Activated CD4-positive, alpha-beta T cell treated with anti-CD3 and anti-CD28 coated beads for 4 hours (primary cell): ENCODE measurements around the gene CDKN2D.

Experiments used
- DNase-seq, 2 donors: peaks; one replicate each; pipeline ENCODE4 v3.0.0-alpha.2; 2020

CDKN2D gene

DNA sequence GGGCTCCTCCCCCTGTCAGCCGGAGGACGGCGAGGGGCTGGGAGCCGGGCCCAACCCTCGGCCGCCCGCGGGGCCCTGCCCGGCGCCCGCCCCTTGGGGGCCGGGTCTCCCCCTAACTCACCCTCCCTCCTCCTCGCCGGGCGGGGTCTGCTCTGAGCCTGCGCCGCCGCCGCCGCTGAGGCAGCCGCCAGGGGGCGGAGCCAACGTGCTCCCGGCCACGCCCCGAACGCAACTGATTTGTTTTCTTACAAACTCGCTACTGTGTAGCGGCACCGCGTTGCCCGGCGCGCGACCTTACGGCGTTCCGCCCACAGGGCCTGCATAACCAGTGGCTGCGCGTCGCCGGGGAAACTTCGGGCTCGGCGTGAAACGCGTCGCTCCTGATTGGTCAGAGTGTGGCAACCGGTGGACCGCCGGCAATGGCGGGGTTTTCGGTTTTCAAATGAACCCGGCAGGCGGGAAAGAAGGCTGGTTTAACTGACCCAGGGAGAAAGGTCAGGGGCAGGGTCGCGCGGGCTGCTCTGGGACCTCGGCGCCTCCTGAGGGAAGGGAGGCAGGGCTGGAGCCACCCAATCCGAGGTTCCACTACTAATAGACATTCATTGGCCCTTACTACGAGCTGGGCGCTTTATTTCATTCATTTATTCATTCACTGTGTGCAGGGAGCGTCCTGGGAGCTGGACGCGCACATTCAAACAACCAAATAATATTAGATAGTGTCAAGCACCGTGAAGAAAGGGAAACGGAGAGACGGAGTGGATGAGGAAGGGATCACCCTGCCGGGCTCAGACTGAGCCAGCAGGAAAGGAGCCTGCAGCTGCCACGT lies at the start of gene CDKN2D:
CDKN2D (minus strand) TSS at position 154 of the 826 bp plus-strand sequence. CDS start 326 bp downstream, outside the sequence.
- DNase-seq: peak; percentile 99 to 100

DNA sequence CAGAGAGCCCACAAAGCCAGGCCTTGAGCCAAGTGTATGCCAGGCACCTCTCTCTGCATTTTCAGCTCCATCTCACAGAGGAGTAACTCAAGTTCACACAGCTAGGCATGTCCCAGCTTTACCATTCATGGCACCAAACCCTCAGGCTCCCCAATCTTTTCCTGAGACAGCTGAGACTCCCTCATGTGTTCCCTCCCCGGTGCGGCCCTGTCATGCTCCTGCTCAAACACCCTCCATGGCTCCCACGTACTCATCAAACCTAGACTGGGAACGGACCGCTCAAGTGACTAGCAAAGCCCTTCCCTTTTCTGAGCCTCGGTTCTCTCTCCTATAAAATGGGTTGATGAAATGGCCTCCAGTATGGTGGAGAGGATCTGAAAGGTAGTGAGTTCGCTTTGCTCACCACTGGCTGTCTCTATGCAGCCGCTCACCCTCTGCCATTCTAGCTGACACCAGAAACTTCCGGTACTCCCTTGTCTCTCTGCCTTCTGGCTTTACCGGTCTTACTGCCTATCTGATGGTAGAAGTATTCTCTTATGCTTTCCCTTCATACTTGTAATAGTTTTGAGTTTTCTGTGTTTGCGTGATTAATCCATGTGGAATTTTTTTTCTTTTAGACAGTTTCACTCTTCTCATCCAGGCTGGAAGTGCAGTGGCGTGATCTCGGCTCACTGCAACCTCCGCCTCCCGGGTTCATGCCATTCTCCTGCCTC lies 48.8 kb upstream of the CDKN2D start:
- DNase-seq: no peak

DNA sequence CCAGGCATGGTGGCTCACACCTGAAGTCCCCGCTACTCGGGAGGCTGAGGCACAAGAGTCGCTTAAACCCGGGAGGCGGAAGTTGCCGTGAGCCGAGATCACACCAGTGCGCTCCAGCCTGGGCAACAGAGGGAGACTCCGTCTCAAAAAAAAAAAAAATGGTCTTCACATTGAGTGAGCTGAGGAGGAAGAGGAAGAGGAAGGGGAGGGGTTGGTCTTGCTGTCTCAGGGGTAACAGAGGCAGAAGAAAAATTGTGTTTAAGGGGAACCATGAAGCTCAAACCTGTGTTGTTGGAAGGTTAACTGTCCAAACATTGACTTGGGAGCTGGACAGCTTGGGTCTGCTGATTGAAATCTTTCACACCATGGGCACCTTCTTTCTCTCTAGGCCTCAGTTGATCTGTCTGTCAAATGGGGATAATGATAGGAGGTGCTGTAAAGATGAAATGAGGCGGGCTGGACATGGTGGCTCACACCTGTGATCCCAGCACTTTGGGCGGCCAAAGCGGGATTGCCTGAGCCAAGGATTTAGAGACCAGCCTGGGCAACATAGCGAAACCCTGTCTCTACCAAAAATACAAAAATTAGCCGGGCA lies 46.7 kb upstream of the CDKN2D start:
- DNase-seq: no peak

DNA sequence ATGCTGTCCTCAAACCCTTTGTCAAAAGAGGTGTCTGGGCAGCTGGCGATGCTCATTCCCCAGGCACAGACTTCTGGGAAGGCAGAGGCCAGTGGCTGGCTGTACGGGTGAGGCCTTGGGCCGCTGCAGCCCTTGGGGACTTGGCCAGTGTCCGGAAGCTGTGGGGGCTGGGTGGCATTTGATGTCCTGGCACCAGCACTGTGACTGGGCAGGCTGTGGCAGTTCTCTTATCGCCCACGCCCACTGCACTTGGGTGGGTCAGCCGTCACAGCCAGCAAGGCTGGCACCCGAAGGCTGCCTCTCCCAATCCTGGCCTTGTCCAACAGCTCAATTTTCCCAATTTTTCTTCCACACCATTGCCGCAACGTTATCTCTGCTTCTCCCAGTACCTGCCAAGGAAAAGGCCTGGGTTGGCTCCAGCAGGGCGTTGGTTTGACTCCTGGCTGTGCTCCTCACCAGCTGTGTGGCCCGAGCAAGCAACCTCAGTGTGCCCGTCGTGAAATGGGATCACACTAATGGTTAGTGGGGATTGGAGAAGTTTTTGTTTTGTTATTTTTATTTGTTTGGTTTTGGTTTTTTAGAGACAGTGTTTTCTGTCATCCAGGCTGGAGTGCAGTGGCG lies 43.8 kb upstream of the CDKN2D start:
- DNase-seq: no peak

DNA sequence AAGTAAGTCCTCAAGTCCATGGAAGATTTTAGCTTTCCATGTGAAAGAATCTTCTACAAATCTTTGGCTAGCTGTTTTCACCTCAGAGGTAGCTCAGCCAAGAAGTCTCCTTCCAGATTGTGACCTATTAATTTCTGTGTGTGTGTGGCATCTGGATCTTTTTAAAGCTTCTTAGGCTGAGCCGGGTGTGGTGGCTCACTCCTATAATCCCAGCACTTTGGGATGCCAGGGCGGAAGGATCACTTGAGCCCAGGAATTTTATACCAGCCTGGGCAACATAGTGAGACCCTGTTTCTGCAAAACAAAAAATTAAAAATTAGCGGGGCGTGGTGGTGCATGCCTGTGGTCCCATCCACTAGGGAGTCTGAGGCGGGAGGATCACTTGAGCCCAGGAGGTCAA lies 43.1 kb upstream of the CDKN2D start:
- DNase-seq: no peak

DNA sequence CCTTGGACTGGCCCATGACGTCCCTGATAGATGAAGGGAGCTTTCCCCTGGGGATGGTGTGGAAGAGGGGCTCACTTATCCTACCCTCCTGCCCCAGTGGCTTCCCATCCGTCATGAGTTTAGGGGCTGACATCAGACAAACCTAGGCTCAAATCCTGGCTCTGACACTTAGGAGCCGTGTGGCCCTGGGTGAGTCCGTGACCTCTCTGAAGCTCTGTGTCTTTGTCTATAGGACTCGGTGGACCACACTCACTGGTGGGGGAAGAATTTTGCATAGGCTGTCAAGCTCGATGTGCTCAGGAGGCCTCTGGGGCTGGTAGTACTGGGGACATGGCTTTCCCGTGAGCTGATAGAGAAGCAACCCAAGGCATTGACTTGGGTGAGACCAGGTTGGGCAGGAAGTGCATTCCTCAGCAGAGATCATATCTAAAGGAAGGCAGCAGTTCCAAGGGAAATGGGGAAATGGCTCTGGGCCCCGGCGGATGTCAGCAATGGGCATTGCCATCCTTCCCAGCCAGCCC lies 35.7 kb upstream of the CDKN2D start:
- DNase-seq: peak in 1 of 2 donors; percentile 10

DNA sequence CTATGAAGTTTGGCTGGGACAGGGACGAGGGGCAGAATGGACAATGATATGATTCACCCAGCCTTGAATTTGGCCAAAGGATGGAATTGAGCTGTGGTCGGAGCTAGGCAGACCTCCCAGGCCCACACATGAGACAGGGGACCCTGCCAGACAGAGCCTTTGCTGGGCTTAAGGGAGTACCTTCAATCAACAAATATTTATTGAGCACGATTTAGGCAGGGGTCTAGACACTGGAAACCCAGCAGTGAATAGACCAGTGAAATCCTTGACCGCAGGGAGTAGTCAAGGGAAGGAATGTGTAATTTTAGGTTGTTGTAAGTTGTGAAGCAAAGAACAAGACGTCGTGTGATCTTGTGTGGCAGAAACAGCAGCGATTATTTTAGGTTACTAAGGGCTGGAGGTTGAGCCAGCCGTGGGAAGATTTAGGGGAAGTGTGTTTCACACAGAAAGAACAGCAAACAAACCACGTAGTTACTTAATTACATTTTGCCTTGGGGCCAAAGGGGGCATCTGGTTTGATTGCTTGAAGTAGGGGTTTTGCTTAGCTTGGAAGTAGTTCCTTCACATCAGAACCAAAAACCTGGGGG lies 35.2 kb upstream of the CDKN2D start:
- peak; percentile 26 to 34 for DNase-seq

DNA sequence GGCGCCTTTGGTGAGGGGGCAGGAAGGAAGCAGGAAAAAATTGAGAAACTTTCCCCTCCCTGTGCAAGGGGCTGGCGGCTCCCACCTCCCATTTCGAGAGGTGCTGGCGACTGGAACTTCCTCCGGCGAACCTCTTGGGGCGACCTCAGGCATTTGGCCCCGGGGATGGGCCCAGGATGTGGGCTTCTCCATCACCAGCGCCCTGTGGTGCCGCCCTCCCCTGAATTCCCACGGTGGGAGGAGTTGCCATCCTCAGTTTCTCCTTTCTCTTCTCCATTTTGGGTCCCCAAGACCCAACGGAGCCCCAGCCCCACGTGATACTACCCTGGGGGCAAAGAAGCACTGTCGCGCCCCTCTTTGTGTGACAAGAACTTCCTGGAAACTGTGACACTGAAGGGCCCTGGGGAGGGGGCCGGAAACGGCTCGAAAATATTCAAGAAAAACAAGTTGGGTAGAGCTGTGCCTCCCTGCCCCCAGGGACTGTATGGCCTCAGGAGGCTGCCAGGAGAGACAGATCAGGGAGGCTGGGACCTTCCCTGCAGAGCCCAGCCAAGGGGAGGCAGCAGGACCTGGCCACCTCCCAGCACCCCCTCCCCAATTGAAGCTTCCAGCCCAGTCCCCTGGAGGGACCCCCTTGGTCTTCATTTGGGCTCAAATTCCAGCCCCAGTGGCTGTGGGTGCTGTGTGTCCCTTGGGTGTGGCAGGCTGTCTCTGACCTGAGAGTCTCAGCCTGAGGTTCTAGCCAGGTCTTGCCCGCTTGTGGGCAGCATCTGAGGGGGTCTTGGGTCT lies 34.5 kb upstream of the CDKN2D start:
- DNase-seq: peak; percentile 76 to 79

DNA sequence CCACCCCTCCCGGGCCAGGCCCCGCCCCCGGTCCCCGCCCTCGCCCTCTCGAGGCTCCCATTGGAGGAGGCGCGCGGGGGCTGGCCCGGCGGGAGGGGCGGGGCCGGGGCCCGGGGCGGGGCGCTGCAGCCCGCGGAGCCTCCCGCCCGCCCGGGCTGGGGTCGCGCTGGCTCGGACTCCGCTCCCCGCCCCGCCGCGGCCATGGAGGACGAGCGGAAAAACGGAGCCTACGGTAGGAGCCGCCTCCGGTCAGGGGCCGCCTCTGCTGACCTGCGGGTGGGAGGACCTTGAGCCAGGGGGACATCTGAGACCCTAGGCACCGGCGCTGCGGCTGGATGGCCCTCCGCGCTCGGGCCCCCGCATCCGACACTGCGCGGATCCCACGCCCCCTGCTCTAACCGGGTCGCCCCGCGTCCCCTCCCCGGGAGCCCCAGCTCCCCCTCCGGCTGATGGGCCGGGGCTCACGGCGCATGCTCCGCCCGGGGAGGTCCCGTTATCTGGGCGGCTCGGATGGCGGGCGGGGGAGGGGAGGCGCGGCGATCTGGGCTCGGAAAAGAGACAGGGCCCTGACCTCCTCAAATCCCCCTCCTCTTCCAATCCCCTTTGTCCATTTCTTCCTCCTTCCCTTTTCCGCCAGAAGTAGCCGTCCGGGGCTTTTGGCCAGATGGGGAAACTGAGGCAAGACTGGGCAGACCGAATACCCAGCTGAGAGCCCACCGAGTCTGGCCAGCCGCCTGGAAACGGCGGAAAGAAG lies 33.7 kb upstream of the CDKN2D start:
- peak; percentile 88 to 89 for DNase-seq

DNA sequence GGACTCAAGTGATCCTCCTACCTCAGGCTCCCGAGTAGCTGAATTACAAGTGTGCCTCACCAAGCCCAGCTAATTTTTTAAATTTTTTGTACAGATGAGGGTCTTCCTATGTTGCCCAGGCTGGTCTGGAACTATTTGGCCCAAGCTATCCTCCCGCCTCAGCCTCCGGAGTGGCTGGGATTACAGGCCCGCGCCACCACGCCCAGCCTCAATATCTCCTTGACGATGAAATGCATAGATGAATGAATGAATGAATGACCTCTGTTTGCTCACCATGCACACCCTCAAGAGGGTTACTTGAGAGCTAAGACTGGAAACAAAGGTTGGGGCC lies 33.2 kb upstream of the CDKN2D start:
- DNase-seq: no peak

DNA sequence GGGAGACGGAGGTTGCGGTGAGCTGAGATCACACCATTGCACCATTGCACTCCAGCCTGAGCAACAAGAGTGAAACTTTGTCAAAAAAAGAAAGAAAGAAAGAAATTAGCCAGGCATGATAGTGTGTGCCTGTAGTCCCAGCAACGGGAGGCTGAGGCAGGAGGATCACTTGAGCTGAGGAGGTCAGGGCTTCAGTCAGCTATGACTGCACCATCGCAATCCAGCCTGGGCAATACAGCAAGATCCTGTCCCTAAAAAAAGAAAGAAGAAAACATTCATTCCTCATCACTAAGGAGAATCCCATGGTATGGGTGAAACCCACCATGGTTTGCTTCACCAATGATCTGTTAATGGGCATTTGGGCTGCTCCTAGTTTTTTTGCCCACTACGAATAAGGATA lies 31.4 kb upstream of the CDKN2D start:
- no peak for DNase-seq

DNA sequence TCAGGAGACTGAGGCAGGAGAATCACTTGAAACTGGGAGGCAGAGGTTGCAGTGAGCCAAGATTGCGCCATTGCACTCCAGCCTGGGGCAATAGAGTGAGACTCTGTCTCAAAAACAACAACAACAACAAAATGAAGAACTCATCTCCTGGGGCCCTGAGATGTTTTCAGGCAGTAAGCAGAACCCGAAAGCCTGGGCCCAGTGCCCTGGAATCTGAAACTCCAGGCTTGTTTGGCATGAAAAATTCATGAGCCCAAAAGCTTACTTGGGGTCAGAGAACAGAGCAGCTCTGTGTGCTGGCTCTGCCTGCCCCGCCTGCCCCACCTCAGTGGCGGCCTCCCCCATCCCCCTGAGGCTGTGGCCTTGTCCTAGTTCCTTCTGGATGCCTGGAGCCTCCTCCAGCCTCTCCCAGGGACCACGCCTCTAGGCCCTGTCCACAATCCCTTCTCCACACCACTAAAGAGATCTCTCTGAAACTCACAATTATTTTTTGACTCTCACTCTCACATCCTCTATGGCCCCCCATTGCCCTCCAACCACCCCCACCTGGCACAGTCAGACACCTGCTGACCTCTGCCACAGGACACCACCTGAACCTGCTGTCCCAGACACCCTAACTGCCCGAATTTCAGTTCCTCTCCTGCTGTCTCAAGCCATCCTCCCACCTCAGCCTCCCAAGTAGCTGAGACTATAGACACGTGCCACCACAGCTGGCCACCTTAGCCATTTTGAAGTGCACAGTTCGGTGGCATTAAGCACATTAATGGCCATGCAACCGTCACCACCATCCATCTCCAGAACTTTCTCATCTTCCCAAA lies 25.2 kb upstream of the CDKN2D start:
- DNase-seq: no peak

DNA sequence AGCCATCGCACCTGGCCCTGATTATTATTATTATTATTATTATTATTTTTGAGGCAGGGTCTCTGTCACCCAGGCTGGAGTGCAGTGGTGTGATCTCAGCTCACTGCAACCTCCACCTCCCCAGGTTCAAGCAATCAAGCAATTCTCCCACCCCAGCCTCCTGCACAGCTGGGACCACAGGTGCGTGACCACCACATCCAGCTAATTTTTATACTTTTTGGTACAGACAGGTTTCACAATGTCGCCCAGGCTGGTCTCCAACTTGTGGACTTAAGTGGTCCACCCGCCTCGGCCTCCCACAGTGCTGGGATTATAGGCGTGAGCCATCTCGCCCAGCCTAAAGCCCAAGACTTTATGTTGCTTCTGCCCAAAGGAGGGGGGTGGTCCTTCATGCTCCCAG lies 24.4 kb upstream of the CDKN2D start:
- no peak for DNase-seq

DNA sequence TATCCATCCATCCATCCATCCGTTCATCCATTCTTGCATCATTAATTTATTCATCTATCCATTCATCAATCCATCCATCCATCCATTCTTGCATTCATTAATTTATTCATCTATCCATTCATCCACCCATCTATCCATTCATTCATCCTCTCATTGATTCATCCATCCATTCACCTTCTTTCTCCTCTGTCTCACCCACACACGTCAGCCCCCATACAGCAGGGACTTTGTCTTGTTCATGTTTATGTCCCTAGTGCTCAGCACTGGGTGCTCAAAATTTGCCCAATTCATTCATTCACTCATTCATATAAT lies 19.0 kb upstream of the CDKN2D start:
- DNase-seq: no peak

DNA sequence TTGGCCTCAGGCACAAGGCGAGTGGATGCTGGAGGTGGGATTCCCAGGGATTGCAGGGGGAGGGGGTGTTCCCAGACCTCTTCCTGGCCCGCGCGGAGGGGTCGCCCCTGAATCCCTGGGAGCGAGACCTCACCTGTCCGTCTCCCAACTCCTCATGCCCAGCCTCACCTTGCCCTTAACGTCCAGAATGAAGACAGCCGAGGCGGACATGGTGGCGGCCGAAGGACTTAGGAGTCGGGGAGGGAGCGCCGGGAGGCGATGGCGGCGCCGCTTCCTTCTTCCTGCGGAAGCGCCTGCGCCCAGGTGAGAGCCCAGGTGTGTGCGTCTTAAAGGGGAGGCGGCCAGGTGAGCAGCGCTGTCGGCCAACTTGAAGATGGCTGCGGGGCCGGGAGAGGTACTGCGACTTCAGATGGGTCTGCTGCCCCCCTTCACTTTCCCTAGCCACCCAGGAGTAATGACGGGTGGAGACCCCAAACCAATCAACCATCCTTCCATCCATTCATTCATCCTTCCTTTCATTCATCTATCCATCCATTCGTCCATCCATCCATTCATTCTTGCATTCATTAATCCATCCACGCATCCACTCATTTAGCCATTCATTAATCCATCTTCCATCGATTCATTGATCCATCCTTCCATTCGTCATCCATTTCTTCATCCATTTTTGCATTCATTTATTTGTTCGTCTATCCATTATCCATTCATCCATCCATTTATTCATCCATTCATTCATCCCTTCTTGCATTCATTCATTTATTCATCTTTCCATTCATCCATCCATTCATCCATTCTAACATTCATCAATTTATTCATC lies 18.5 kb upstream of the CDKN2D start, which contains the start of gene AP1M2:
AP1M2 (minus strand) TSS at position 291 of the 817 bp plus-strand sequence; CDS start at position 210, 81 bp downstream.
- no peak for DNase-seq

DNA sequence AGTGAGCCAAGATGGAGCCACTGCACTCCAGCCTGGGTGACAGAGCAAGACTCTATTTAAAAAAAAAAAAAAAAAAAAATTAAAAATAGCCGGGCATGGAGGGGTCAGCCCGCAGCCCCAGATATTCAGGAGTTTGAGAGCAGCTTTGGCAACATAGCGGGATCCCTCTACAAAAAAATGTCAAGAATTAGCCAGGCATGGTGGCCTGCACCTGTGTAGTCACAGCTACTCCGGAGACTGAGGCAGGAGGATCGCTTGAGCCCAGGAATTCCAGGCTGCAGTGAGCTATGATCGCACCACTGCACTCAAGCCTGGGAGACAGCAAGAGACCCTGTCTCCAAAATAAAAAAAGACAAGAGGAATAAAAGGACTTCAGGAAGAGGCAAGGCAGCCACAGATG lies 17.6 kb upstream of the CDKN2D start:
- DNase-seq: no peak

DNA sequence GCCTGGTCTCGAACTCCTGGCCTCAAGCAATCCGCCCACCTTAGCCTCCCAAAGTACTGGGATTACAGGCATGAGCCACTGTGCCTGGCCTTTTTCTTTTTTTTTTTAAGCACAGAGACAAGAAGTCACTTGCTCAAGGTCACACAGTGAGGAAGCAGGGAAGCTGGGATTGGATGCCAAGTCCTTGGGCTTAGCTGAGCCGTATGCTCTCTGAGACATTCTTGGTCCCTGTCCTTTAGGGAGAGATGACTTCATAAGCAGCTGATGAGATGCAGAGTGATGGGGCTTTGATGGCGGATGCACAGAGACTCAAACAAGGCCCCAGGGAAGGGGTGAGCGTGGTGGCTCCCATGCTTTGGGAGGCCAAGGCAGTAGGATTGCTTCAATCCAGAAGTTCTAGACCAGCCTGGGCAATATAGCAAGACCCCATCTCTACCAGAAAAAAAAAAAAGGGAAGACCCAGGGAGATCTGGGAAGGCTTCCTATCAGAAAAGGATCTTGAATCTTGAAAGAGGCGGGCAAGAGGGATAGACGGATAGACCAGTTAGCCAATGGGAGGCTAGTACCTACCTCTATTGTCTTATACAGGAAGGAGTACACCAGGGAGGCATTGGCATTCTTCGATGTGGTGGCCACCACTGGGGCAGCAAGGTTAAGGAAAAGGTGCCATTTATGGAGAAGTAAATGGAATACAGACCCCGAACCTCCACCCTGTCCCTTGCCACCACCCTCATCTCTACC lies 14.4 kb upstream of the CDKN2D start:
- no peak for DNase-seq

DNA sequence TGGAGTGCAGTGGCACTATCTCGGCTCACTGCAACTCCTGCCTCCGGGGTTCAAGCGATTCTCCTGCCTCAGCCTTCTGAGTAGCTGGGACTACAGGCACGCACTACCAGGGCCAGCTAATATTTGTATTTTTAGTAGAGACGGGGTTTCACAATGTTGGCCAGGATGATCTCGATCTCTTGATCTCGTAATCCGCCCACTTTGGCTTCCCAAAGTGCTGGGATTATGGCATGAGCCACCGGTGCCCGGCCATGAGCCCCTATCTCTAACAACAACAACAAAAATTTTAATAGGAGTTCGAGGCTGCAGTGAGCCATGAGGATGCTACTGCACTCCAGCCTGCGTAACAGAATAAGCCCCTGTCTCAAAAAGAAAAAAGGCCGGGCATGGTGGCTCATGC lies 13.3 kb upstream of the CDKN2D start:
- no peak for DNase-seq
